Ishikawa (cell line): ENCODE results near the gene CCL19.
A peak's percentile ranks its signal among the peaks of the same experiment; 100 is the strongest.

ENCODE experiments used
- CEBPB ChIP-seq: IDR thresholded peaks from 2 replicates; pipeline ENCODE4 v1.6.1; 2012
- CREB1 ChIP-seq: IDR thresholded peaks from 2 replicates; pipeline ENCODE4 v1.6.1; 2012; ENCODE audit warnings: low read depth
- EGR1 ChIP-seq: IDR thresholded peaks from 2 replicates; pipeline ENCODE4 v1.6.1; 2012
- EP300 ChIP-seq: IDR thresholded peaks from 2 replicates; pipeline ENCODE4 v1.6.1; 2012; ENCODE audit warnings: borderline replicate concordance
- FOXM1 ChIP-seq: IDR thresholded peaks from 2 replicates; pipeline ENCODE4 v1.6.1; 2012; ENCODE audit warnings: low read depth, borderline replicate concordance
- MAX ChIP-seq: IDR thresholded peaks from 2 replicates; pipeline ENCODE4 v1.6.1; 2012
- NFIC ChIP-seq: IDR thresholded peaks from 2 replicates; pipeline ENCODE4 v1.6.1; 2012
- RAD21 ChIP-seq: IDR thresholded peaks from 2 replicates; pipeline ENCODE4 v1.6.1; 2012; ENCODE audit warnings: low read depth
- REST ChIP-seq: IDR thresholded peaks from 2 replicates; pipeline ENCODE4 v1.6.1; 2012; ENCODE audit warnings: low read depth, mild to moderate bottlenecking
- TAF1 ChIP-seq: IDR thresholded peaks from 2 replicates; pipeline ENCODE4 v1.6.1; 2012; ENCODE audit warnings: low read depth, mild to moderate bottlenecking
- TCF12 ChIP-seq: IDR thresholded peaks from 2 replicates; pipeline ENCODE4 v1.6.1; 2012; ENCODE audit warnings: low read depth
- TEAD4 ChIP-seq: IDR thresholded peaks from 2 replicates; pipeline ENCODE4 v1.6.1; 2012
- USF1 ChIP-seq: IDR thresholded peaks from 2 replicates; pipeline ENCODE4 v1.6.1; 2012
- YY1 ChIP-seq: IDR thresholded peaks from 2 replicates; pipeline ENCODE4 v1.6.1; 2012; ENCODE audit warnings: low read depth
- ZBTB7A ChIP-seq: IDR thresholded peaks from 2 replicates; pipeline ENCODE4 v1.6.1; 2012; ENCODE audit warnings: low read depth

The CCL19 gene

GRCh38 chr9:34674440-34674839 is 16.6 kb downstream of the CCL19 start:
- TF ChIP-seq ZBTB7A: no peak
- no peak for TF ChIP-seq NFIC
- TF ChIP-seq CREB1: no peak
- no peak for TF ChIP-seq EP300

GRCh38 chr9:34671307-34671706 is 19.8 kb downstream of the CCL19 start:
- TF ChIP-seq NFIC (no peak), RAD21 (no peak), MAX (no peak), FOXM1 (no peak), CEBPB (no peak), TEAD4 (no peak)

- no peak for TF ChIP-seq TEAD4
- no peak for TF ChIP-seq TAF1
- no peak for TF ChIP-seq REST
- no peak for TF ChIP-seq CREB1
- TF ChIP-seq RAD21: no peak
Observed at GRCh38 chr9:34669809-34670562, 21.1 kb downstream of the CCL19 start.

- TF ChIP-seq TEAD4: peak; percentile 40; the same call in 1 of the 2 replicates
- peak; percentile 88 for TF ChIP-seq ZBTB7A
- peak; percentile 47; the same call in 1 of the 2 replicates for TF ChIP-seq TAF1
- no peak for TF ChIP-seq USF1
- no peak for TF ChIP-seq CEBPB
- TF ChIP-seq RAD21: no peak
- TF ChIP-seq YY1: 0 out of 2 replicates have a peak, but pooled peaks have one; percentile 15
- no peak for TF ChIP-seq FOXM1
- TF ChIP-seq EP300: no peak
- peak; percentile 94 for TF ChIP-seq CREB1
- TF ChIP-seq TCF12: no peak
- no peak for TF ChIP-seq REST
- TF ChIP-seq EGR1: peak; percentile 93
- TF ChIP-seq NFIC: no peak
- TF ChIP-seq MAX: no peak; the same call in 1 of the 2 replicates
Observed at GRCh38 chr9:34665381-34666250, 25.5 kb downstream of the CCL19 start.

- TF ChIP-seq RAD21: no peak
- TF ChIP-seq YY1: no peak
- TF ChIP-seq USF1: no peak
- no peak for TF ChIP-seq EP300
- TF ChIP-seq NFIC: no peak
- TF ChIP-seq FOXM1: no peak
- TF ChIP-seq REST: no peak
- TF ChIP-seq CEBPB: no peak
- no peak for TF ChIP-seq ZBTB7A
Observed at GRCh38 chr9:34665067-34665380, 26.1 kb downstream of the CCL19 start.
